ENCODE data around the gene NEUROD2.

NEUROD2 gene

DNA sequence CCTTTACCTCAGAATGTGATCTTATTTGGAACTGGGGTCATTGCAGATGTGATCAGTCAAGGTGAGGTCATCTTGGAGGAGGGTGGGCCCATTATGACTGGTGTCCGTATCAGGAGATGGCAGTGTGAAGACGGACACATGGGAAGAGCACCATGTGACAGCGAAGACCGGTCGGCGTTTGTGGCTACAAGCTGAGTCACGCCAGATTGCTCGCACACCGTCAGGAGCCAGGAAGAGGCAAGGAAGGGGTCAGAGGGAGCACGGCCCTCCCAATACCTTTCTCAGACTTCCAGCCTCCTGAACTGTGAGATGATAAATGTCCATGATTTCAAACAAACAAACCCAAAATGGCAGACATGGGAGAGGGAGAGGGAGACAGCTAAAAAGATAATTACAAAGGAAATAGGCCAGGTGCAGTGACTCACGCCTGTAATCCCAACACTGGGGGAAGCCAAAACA lies 42.4 kb upstream of the NEUROD2 start:
- Histone ChIP-seq H2AFZ (ENCODE audit: low read length) (no peak overlapping the region), H3K4me1 (ENCODE audit: low read length) (no peaks in the 10 kb centered on the region), H4K20me1 (ENCODE audit: insufficient read depth, low read length) (no peaks in the 10 kb centered on the region), H3F3A (ENCODE audit: insufficient read depth, low read length) (no peaks in the 10 kb centered on the region), H3K79me2 (ENCODE audit: low read length) (peaks cover 21% of the 10 kb centered on the region), H3K9ac (ENCODE audit: low read length) (no peak overlapping the region), H3K4me2 (ENCODE audit: low read depth, low read length) (no peak overlapping the region), H3K4me3 (ENCODE audit: low read length) (no peak overlapping the region), H3K27ac (ENCODE audit: low read length) (no peak overlapping the region), H3K9me3 (replicated peaks; ENCODE audit: insufficient read depth, low read length) (no peaks in the 10 kb centered on the region), H3K9me2 (replicated peaks; ENCODE audit: insufficient read depth, low read length) (no peaks in the 10 kb centered on the region), H3K36me3 (replicated peaks; ENCODE audit: insufficient read depth, low read length) (no peaks in the 10 kb centered on the region), H3K27me3 (replicated peaks; ENCODE audit: insufficient read depth, low read length) (no peaks in the 10 kb centered on the region)
- DNase-seq, result no peak
- TF ChIP-seq, protein P1, sequence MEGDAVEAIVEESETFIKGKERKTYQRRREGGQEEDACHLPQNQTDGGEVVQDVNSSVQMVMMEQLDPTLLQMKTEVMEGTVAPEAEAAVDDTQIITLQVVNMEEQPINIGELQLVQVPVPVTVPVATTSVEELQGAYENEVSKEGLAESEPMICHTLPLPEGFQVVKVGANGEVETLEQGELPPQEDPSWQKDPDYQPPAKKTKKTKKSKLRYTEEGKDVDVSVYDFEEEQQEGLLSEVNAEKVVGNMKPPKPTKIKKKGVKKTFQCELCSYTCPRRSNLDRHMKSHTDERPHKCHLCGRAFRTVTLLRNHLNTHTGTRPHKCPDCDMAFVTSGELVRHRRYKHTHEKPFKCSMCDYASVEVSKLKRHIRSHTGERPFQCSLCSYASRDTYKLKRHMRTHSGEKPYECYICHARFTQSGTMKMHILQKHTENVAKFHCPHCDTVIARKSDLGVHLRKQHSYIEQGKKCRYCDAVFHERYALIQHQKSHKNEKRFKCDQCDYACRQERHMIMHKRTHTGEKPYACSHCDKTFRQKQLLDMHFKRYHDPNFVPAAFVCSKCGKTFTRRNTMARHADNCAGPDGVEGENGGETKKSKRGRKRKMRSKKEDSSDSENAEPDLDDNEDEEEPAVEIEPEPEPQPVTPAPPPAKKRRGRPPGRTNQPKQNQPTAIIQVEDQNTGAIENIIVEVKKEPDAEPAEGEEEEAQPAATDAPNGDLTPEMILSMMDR (IDR thresholded peaks at IDR 0.05; ENCODE audit: low read length), result no peak
- TF ChIP-seq EZH2 (optimal IDR thresholded peaks at IDR 0.05; ENCODE audit: low read depth, low read length) (no peak), EZH2phosphoT487 (IDR thresholded peaks at IDR 0.05; ENCODE audit: low read length) (no peak)

DNA sequence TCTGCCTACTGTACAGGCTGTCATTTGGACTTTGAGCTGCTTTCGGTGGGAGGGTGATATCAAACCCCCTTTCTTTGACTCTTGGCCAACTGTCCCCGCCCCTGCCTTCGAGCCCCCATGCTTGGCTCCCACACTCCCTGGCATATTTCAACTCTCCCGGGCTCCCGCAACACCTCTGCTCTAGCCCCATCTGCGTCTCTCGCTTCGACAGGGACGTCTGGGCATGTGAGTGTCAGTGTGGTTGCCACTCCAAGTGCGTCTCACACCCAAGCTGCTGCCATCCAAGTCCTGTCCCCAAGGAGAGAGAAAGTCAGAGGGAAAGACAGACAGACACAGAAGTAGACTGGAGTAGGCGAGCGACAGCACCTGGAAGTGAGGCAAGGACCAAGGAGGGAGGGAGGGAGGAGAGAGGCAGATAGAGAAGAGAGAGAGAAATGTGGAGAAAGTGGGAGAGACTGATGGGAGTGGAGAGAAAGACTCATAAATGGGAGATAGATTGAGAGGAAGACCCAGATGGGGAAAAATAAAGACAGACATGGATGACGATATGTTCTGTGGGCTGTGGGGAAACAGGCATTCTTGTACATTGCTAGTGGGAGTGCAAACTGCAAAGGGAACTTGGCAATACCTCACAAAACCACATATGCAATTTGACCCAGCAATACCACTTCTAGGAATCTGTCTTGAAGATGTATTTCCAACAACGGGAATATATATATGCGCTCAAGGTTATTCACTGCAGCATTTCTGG lies 41.1 kb upstream of the NEUROD2 start:
- DNase-seq, result no peak
- no peaks in the 10 kb centered on the region for H4K20me1 ChIP-seq (ENCODE audit: insufficient read depth, low read length)
- H3K36me3 ChIP-seq (replicated peaks; ENCODE audit: insufficient read depth, low read length), result no peaks in the 10 kb centered on the region
- no peak overlapping the region for H3K9ac ChIP-seq (ENCODE audit: low read length)
- peaks cover 24% of the 10 kb centered on the region for H3K79me2 ChIP-seq (ENCODE audit: low read length)
- no peaks in the 10 kb centered on the region for H3K9me2 ChIP-seq (replicated peaks; ENCODE audit: insufficient read depth, low read length)
- no peaks in the 10 kb centered on the region for H3F3A ChIP-seq (ENCODE audit: insufficient read depth, low read length)
- H3K27ac ChIP-seq (ENCODE audit: low read length), result no peak overlapping the region
- H2AFZ ChIP-seq (ENCODE audit: low read length), result no peak overlapping the region
- H3K4me2 ChIP-seq (ENCODE audit: low read depth, low read length), result no peak overlapping the region
- TF ChIP-seq EZH2 (optimal IDR thresholded peaks at IDR 0.05; ENCODE audit: low read depth, low read length), result no peak
- TF ChIP-seq, protein P1 (IDR thresholded peaks at IDR 0.05; ENCODE audit: low read length), result no peak
- TF ChIP-seq EZH2phosphoT487 (IDR thresholded peaks at IDR 0.05; ENCODE audit: low read length), result no peak
- H3K4me1 ChIP-seq (ENCODE audit: low read length), result no peaks in the 10 kb centered on the region
- no peaks in the 10 kb centered on the region for H3K9me3 ChIP-seq (replicated peaks; ENCODE audit: insufficient read depth, low read length)
- no peaks in the 10 kb centered on the region for H3K27me3 ChIP-seq (replicated peaks; ENCODE audit: insufficient read depth, low read length)
- H3K4me3 ChIP-seq (ENCODE audit: low read length), result no peak overlapping the region

DNA sequence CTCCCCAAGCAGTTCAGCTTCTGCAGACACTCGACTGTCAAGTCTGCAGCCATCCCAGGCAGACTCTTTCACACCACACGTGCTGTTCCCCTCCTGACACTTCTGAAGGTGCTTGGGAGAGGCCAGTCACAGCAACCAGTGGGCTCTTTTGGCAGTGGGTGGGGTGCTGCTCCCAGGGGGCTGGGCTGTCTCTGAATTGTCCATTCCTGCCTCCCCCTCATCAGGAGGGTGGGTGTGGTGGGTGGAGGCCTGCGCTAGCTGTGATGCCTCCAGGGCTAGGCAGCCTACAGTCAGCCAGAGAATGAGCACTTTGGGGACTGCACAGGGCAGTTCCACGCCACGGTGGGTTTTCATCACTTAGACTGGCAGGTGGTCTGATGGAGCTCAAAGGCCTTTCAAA lies 39.5 kb upstream of the NEUROD2 start:
- no peaks in the 10 kb centered on the region for H3K9me2 ChIP-seq (replicated peaks; ENCODE audit: insufficient read depth, low read length)
- H2AFZ ChIP-seq (ENCODE audit: low read length), result no peak overlapping the region
- H3K4me1 ChIP-seq (ENCODE audit: low read length), result no peaks in the 10 kb centered on the region
- no peak overlapping the region for H3K4me2 ChIP-seq (ENCODE audit: low read depth, low read length)
- no peak overlapping the region for H3K4me3 ChIP-seq (ENCODE audit: low read length)
- H3K79me2 ChIP-seq (ENCODE audit: low read length), result peaks cover 40% of the 10 kb centered on the region
- no peaks in the 10 kb centered on the region for H4K20me1 ChIP-seq (ENCODE audit: insufficient read depth, low read length)
- no peak overlapping the region for H3K27ac ChIP-seq (ENCODE audit: low read length)
- no peak overlapping the region for H3K9ac ChIP-seq (ENCODE audit: low read length)
- H3K36me3 ChIP-seq (replicated peaks; ENCODE audit: insufficient read depth, low read length), result no peaks in the 10 kb centered on the region
- TF ChIP-seq, protein P1 (IDR thresholded peaks at IDR 0.05; ENCODE audit: low read length), result no peak
- no peak for TF ChIP-seq EZH2phosphoT487 (IDR thresholded peaks at IDR 0.05; ENCODE audit: low read length)
- no peak for TF ChIP-seq EZH2 (optimal IDR thresholded peaks at IDR 0.05; ENCODE audit: low read depth, low read length)
- H3K9me3 ChIP-seq (replicated peaks; ENCODE audit: insufficient read depth, low read length), result no peaks in the 10 kb centered on the region
- no peak for DNase-seq
- no peaks in the 10 kb centered on the region for H3K27me3 ChIP-seq (replicated peaks; ENCODE audit: insufficient read depth, low read length)
- H3F3A ChIP-seq (ENCODE audit: insufficient read depth, low read length), result no peaks in the 10 kb centered on the region

Data from MM.1S (cell line).